HAP-1 (cell line): ENCODE results near the gene SLC2A9.

Experiments used
- DNase-seq, 2 experiments: peaks; one replicate each; pipeline ENCODE4 v3.0.0-alpha.2; 2016 to 2020; ENCODE audit warnings: low spot score in 2 of 2
- H3K27me3 ChIP-seq: fragments of 250-450 bp; sonication (Bioruptor Pico); 2 replicates; pipeline ENCODE4 v1.5.1; 2020; ENCODE audit warnings: low read depth, mild to moderate bottlenecking, moderate library complexity
- H3K36me3 ChIP-seq: fragments of 250-450 bp; sonication (Bioruptor Pico); replicated peaks from 2 replicates; pipeline ENCODE4 v1.5.1; 2020; ENCODE audit warnings: mild to moderate bottlenecking
- H3K4me1 ChIP-seq: fragments of 250-450 bp; sonication (Bioruptor Pico); 2 replicates; pipeline ENCODE4 v1.5.1; 2020; ENCODE audit warnings: mild to moderate bottlenecking
- H3K4me3 ChIP-seq: fragments of 250-450 bp; sonication (Bioruptor Pico); 2 replicates; pipeline ENCODE4 v1.5.1; 2020; ENCODE audit warnings: mild to moderate bottlenecking, moderate library complexity
- H3K9me3 ChIP-seq: fragments of 250-450 bp; sonication (Bioruptor Pico); 2 replicates; pipeline ENCODE4 v1.5.1; 2020; ENCODE audit warnings: mild to moderate bottlenecking, moderate library complexity
- in situ Hi-C: fragments of 300-500 bp; cut with MboI; formaldehyde crosslinking; loops from 3 replicates; pipeline ENCODE4 v1.14.3; 2020; ENCODE audit warnings: low sequenced_read_pairs, inconsistent platforms, mixed read lengths

Gene SLC2A9

GRCh38 chr4:9969526-9970398 is 51.5 kb downstream of the SLC2A9 start:
- Histone ChIP-seq H3K36me3 (no peaks in the 10 kb centered on the region), H3K9me3 (no peaks in the 10 kb centered on the region), H3K4me3 (no peak overlapping the region), H3K27me3 (no peaks in the 10 kb centered on the region), H3K4me1 (no peaks in the 10 kb centered on the region)
- in situ Hi-C loops: no loop called here
- no peak for DNase-seq

- in situ Hi-C loops: no loop called here
- Histone ChIP-seq H3K9me3 (no peaks in the 10 kb centered on the region), H3K36me3 (no peaks in the 10 kb centered on the region), H3K4me3 (no peak overlapping the region), H3K27me3 (no peaks in the 10 kb centered on the region), H3K4me1 (no peaks in the 10 kb centered on the region)
- DNase-seq: no peak
Measured at GRCh38 chr4:9968472-9968871, 52.8 kb downstream of the SLC2A9 start.

GRCh38 chr4:9964879-9965278 is 56.4 kb downstream of the SLC2A9 start:
- Histone ChIP-seq H3K4me1 (no peaks in the 10 kb centered on the region), H3K4me3 (no peak overlapping the region), H3K36me3 (no peaks in the 10 kb centered on the region), H3K27me3 (no peaks in the 10 kb centered on the region), H3K9me3 (no peaks in the 10 kb centered on the region)
- in situ Hi-C loops: no loop called here
- no peak for DNase-seq

GRCh38 chr4:9963328-9963727 is 58.0 kb downstream of the SLC2A9 start:
- no peaks in the 10 kb centered on the region for H3K4me1 ChIP-seq
- no peak overlapping the region for H3K4me3 ChIP-seq
- DNase-seq: no peak
- no peaks in the 10 kb centered on the region for H3K27me3 ChIP-seq
- no peaks in the 10 kb centered on the region for H3K9me3 ChIP-seq
- H3K36me3 ChIP-seq: no peaks in the 10 kb centered on the region
- in situ Hi-C loops: no loop called here

GRCh38 chr4:9962611-9963314 is 58.5 kb downstream of the SLC2A9 start:
- no peak for DNase-seq
- in situ Hi-C loops: no loop called here
- no peaks in the 10 kb centered on the region for H3K36me3 ChIP-seq
- no peak overlapping the region for H3K4me3 ChIP-seq
- H3K4me1 ChIP-seq: no peaks in the 10 kb centered on the region
- no peaks in the 10 kb centered on the region for H3K27me3 ChIP-seq
- H3K9me3 ChIP-seq: no peaks in the 10 kb centered on the region

GRCh38 chr4:9954468-9954867 is 66.8 kb downstream of the SLC2A9 start:
- Histone ChIP-seq H3K36me3 (no peaks in the 10 kb centered on the region), H3K9me3 (no peaks in the 10 kb centered on the region), H3K4me3 (no peak overlapping the region), H3K27me3 (no peaks in the 10 kb centered on the region), H3K4me1 (no peaks in the 10 kb centered on the region)
- in situ Hi-C loops: no loop called here
- DNase-seq: no peak

- DNase-seq: no peak
- Histone ChIP-seq H3K27me3 (no peaks in the 10 kb centered on the region), H3K4me3 (no peak overlapping the region), H3K4me1 (no peaks in the 10 kb centered on the region), H3K9me3 (no peaks in the 10 kb centered on the region), H3K36me3 (no peaks in the 10 kb centered on the region)
- in situ Hi-C loops: no loop called here
Measured at GRCh38 chr4:9953089-9953488, 68.2 kb downstream of the SLC2A9 start.

GRCh38 chr4:9952415-9952950 is 68.8 kb downstream of the SLC2A9 start:
- in situ Hi-C loops: no loop called here
- no peak overlapping the region for H3K4me3 ChIP-seq
- no peaks in the 10 kb centered on the region for H3K9me3 ChIP-seq
- H3K4me1 ChIP-seq: no peaks in the 10 kb centered on the region
- H3K27me3 ChIP-seq: no peaks in the 10 kb centered on the region
- no peaks in the 10 kb centered on the region for H3K36me3 ChIP-seq
- DNase-seq: no peak

- in situ Hi-C loops: no loop called here
- H3K36me3 ChIP-seq: no peaks in the 10 kb centered on the region
- DNase-seq: no peak
- H3K4me1 ChIP-seq: no peaks in the 10 kb centered on the region
- H3K9me3 ChIP-seq: no peaks in the 10 kb centered on the region
- no peak overlapping the region for H3K4me3 ChIP-seq
- H3K27me3 ChIP-seq: no peaks in the 10 kb centered on the region
Measured at GRCh38 chr4:9949573-9949972, 71.7 kb downstream of the SLC2A9 start.

- H3K36me3 ChIP-seq: no peaks in the 10 kb centered on the region
- no peaks in the 10 kb centered on the region for H3K4me1 ChIP-seq
- H3K9me3 ChIP-seq: no peaks in the 10 kb centered on the region
- no peak for DNase-seq
- H3K4me3 ChIP-seq: no peak overlapping the region
- in situ Hi-C loops: no loop called here
- H3K27me3 ChIP-seq: no peaks in the 10 kb centered on the region
Measured at GRCh38 chr4:9947168-9948062, 73.9 kb downstream of the SLC2A9 start.

GRCh38 chr4:9946170-9946569 is 75.1 kb downstream of the SLC2A9 start:
- DNase-seq: no peak
- in situ Hi-C loops: no loop called here
- Histone ChIP-seq H3K27me3 (no peaks in the 10 kb centered on the region), H3K4me1 (no peaks in the 10 kb centered on the region), H3K36me3 (no peaks in the 10 kb centered on the region), H3K9me3 (no peaks in the 10 kb centered on the region), H3K4me3 (no peak overlapping the region)

GRCh38 chr4:9944431-9945425 is 76.6 kb downstream of the SLC2A9 start:
- no peak for DNase-seq
- H3K9me3 ChIP-seq: no peaks in the 10 kb centered on the region
- H3K36me3 ChIP-seq: no peaks in the 10 kb centered on the region
- no peaks in the 10 kb centered on the region for H3K27me3 ChIP-seq
- no peaks in the 10 kb centered on the region for H3K4me1 ChIP-seq
- in situ Hi-C loops: no loop called here
- no peak overlapping the region for H3K4me3 ChIP-seq

- no peak overlapping the region for H3K4me3 ChIP-seq
- no peaks in the 10 kb centered on the region for H3K27me3 ChIP-seq
- no peaks in the 10 kb centered on the region for H3K36me3 ChIP-seq
- no peaks in the 10 kb centered on the region for H3K4me1 ChIP-seq
- DNase-seq: no peak
- in situ Hi-C loops: no loop called here
- no peaks in the 10 kb centered on the region for H3K9me3 ChIP-seq
Measured at GRCh38 chr4:9943761-9944160, 77.5 kb downstream of the SLC2A9 start.
